ENCODE measurements around the gene GALNTL6.

GALNTL6 gene

GRCh38 chr4:172007889-172008288, 194.7 kb downstream of the GALNTL6 start:
- Histone ChIP-seq H3K27me3 (replicated peaks; ENCODE audit: control insufficient read depth, insufficient read depth, low read length) (no peaks in the 10 kb centered on the region), H3K9me3 (ENCODE audit: control insufficient read depth, low read length) (no peaks in the 10 kb centered on the region), H3K4me1 (ENCODE audit: control insufficient read depth, insufficient read depth, low read length) (no peaks in the 10 kb centered on the region), H3K4me3 (ENCODE audit: low read length) (no peak overlapping the region), H3K36me3 (ENCODE audit: control insufficient read depth, insufficient read depth, low read length, severe bottlenecking) (no peaks in the 10 kb centered on the region), H3K9ac (ENCODE audit: low read length) (no peak overlapping the region)
- DNase-seq (ENCODE audit: low read depth): no peak

- H3K36me3 ChIP-seq (ENCODE audit: control insufficient read depth, insufficient read depth, low read length, severe bottlenecking): no peaks in the 10 kb centered on the region
- H3K4me1 ChIP-seq (ENCODE audit: control insufficient read depth, insufficient read depth, low read length): no peaks in the 10 kb centered on the region
- DNase-seq (ENCODE audit: low read depth): no peak
These were observed 196.4 kb downstream of the GALNTL6 start for GRCh38 chr4:172009446-172010230.

GRCh38 chr4:172011196-172011595, 198.0 kb downstream of the GALNTL6 start:
- H3K36me3 ChIP-seq (ENCODE audit: control insufficient read depth, insufficient read depth, low read length, severe bottlenecking): no peaks in the 10 kb centered on the region
- H3K9ac ChIP-seq (ENCODE audit: low read length): no peak overlapping the region
- H3K4me1 ChIP-seq (ENCODE audit: control insufficient read depth, insufficient read depth, low read length): no peaks in the 10 kb centered on the region
- no peak overlapping the region for H3K4me3 ChIP-seq (ENCODE audit: low read length)
- no peaks in the 10 kb centered on the region for H3K9me3 ChIP-seq (ENCODE audit: control insufficient read depth, low read length)
- no peaks in the 10 kb centered on the region for H3K27me3 ChIP-seq (replicated peaks; ENCODE audit: control insufficient read depth, insufficient read depth, low read length)
- no peak for DNase-seq (ENCODE audit: low read depth)

More at GRCh38 chr4:172009446-172010230, 196.4 kb downstream of the GALNTL6 start:
- Histone ChIP-seq H3K27me3 (replicated peaks; ENCODE audit: control insufficient read depth, insufficient read depth, low read length) (no peaks in the 10 kb centered on the region), H3K4me3 (ENCODE audit: low read length) (no peak overlapping the region), H3K9ac (ENCODE audit: low read length) (no peak overlapping the region), H3K9me3 (ENCODE audit: control insufficient read depth, low read length) (no peaks in the 10 kb centered on the region)

- Histone ChIP-seq H3K9ac (ENCODE audit: low read length) (no peak overlapping the region), H3K27me3 (replicated peaks; ENCODE audit: control insufficient read depth, insufficient read depth, low read length) (no peaks in the 10 kb centered on the region)
- no peak for DNase-seq (ENCODE audit: low read depth)
These were observed 205.2 kb downstream of the GALNTL6 start for GRCh38 chr4:172018358-172018757.

GRCh38 chr4:172035562-172035961, 222.4 kb downstream of the GALNTL6 start:
- H3K4me1 ChIP-seq (ENCODE audit: control insufficient read depth, insufficient read depth, low read length): no peaks in the 10 kb centered on the region
- no peak overlapping the region for H3K9ac ChIP-seq (ENCODE audit: low read length)
- H3K4me3 ChIP-seq (ENCODE audit: low read length): no peak overlapping the region
- DNase-seq (ENCODE audit: low read depth): no peak
- H3K27me3 ChIP-seq (replicated peaks; ENCODE audit: control insufficient read depth, insufficient read depth, low read length): no peaks in the 10 kb centered on the region
- no peaks in the 10 kb centered on the region for H3K36me3 ChIP-seq (ENCODE audit: control insufficient read depth, insufficient read depth, low read length, severe bottlenecking)
- no peaks in the 10 kb centered on the region for H3K9me3 ChIP-seq (ENCODE audit: control insufficient read depth, low read length)

More at GRCh38 chr4:172018358-172018757, 205.2 kb downstream of the GALNTL6 start:
- Histone ChIP-seq H3K9me3 (ENCODE audit: control insufficient read depth, low read length) (no peaks in the 10 kb centered on the region), H3K4me3 (ENCODE audit: low read length) (no peak overlapping the region), H3K4me1 (ENCODE audit: control insufficient read depth, insufficient read depth, low read length) (no peaks in the 10 kb centered on the region), H3K36me3 (ENCODE audit: control insufficient read depth, insufficient read depth, low read length, severe bottlenecking) (no peaks in the 10 kb centered on the region)

- Histone ChIP-seq H3K9ac (ENCODE audit: low read length) (no peak overlapping the region), H3K9me3 (ENCODE audit: control insufficient read depth, low read length) (no peaks in the 10 kb centered on the region), H3K4me3 (ENCODE audit: low read length) (no peak overlapping the region), H3K4me1 (ENCODE audit: control insufficient read depth, insufficient read depth, low read length) (peaks cover 3% of the 10 kb centered on the region), H3K36me3 (ENCODE audit: control insufficient read depth, insufficient read depth, low read length, severe bottlenecking) (no peaks in the 10 kb centered on the region), H3K27me3 (replicated peaks; ENCODE audit: control insufficient read depth, insufficient read depth, low read length) (no peaks in the 10 kb centered on the region)
- DNase-seq (ENCODE audit: low read depth): no peak
These were observed 227.6 kb downstream of the GALNTL6 start for GRCh38 chr4:172040766-172041165.

- H3K27me3 ChIP-seq (replicated peaks; ENCODE audit: control insufficient read depth, insufficient read depth, low read length): no peaks in the 10 kb centered on the region
- no peaks in the 10 kb centered on the region for H3K36me3 ChIP-seq (ENCODE audit: control insufficient read depth, insufficient read depth, low read length, severe bottlenecking)
- DNase-seq (ENCODE audit: low read depth): peak; percentile 11
- no peak overlapping the region for H3K4me3 ChIP-seq (ENCODE audit: low read length)
- H3K9ac ChIP-seq (ENCODE audit: low read length): no peak overlapping the region
- no peaks in the 10 kb centered on the region for H3K9me3 ChIP-seq (ENCODE audit: control insufficient read depth, low read length)
- H3K4me1 ChIP-seq (ENCODE audit: control insufficient read depth, insufficient read depth, low read length): peaks cover 3% of the 10 kb centered on the region
These were observed 229.5 kb downstream of the GALNTL6 start for GRCh38 chr4:172042714-172043114.

GRCh38 chr4:172045981-172046380, 232.8 kb downstream of the GALNTL6 start:
- H3K9me3 ChIP-seq (ENCODE audit: control insufficient read depth, low read length): no peaks in the 10 kb centered on the region
- H3K27me3 ChIP-seq (replicated peaks; ENCODE audit: control insufficient read depth, insufficient read depth, low read length): no peaks in the 10 kb centered on the region
- H3K9ac ChIP-seq (ENCODE audit: low read length): no peak overlapping the region
- H3K4me1 ChIP-seq (ENCODE audit: control insufficient read depth, insufficient read depth, low read length): peaks cover 3% of the 10 kb centered on the region
- no peaks in the 10 kb centered on the region for H3K36me3 ChIP-seq (ENCODE audit: control insufficient read depth, insufficient read depth, low read length, severe bottlenecking)
- DNase-seq (ENCODE audit: low read depth): no peak
- H3K4me3 ChIP-seq (ENCODE audit: low read length): no peak overlapping the region

- Histone ChIP-seq H3K9me3 (ENCODE audit: control insufficient read depth, low read length) (no peaks in the 10 kb centered on the region), H3K36me3 (ENCODE audit: control insufficient read depth, insufficient read depth, low read length, severe bottlenecking) (no peaks in the 10 kb centered on the region), H3K4me1 (ENCODE audit: control insufficient read depth, insufficient read depth, low read length) (no peaks in the 10 kb centered on the region), H3K4me3 (ENCODE audit: low read length) (no peak overlapping the region), H3K27me3 (replicated peaks; ENCODE audit: control insufficient read depth, insufficient read depth, low read length) (no peaks in the 10 kb centered on the region), H3K9ac (ENCODE audit: low read length) (no peak overlapping the region)
- no peak for DNase-seq (ENCODE audit: low read depth)
These were observed 235.5 kb downstream of the GALNTL6 start for GRCh38 chr4:172048666-172049065.

- no peaks in the 10 kb centered on the region for H3K9me3 ChIP-seq (ENCODE audit: control insufficient read depth, low read length)
- no peak overlapping the region for H3K4me3 ChIP-seq (ENCODE audit: low read length)
- no peaks in the 10 kb centered on the region for H3K36me3 ChIP-seq (ENCODE audit: control insufficient read depth, insufficient read depth, low read length, severe bottlenecking)
- H3K27me3 ChIP-seq (replicated peaks; ENCODE audit: control insufficient read depth, insufficient read depth, low read length): no peaks in the 10 kb centered on the region
- DNase-seq (ENCODE audit: low read depth): no peak
- no peak overlapping the region for H3K9ac ChIP-seq (ENCODE audit: low read length)
- H3K4me1 ChIP-seq (ENCODE audit: control insufficient read depth, insufficient read depth, low read length): no peaks in the 10 kb centered on the region
These were observed 237.7 kb downstream of the GALNTL6 start for GRCh38 chr4:172050911-172051310.

- H3K4me3 ChIP-seq (ENCODE audit: low read length): no peak overlapping the region
- no peaks in the 10 kb centered on the region for H3K36me3 ChIP-seq (ENCODE audit: control insufficient read depth, insufficient read depth, low read length, severe bottlenecking)
- no peaks in the 10 kb centered on the region for H3K27me3 ChIP-seq (replicated peaks; ENCODE audit: control insufficient read depth, insufficient read depth, low read length)
- H3K4me1 ChIP-seq (ENCODE audit: control insufficient read depth, insufficient read depth, low read length): no peaks in the 10 kb centered on the region
- no peaks in the 10 kb centered on the region for H3K9me3 ChIP-seq (ENCODE audit: control insufficient read depth, low read length)
- no peak overlapping the region for H3K9ac ChIP-seq (ENCODE audit: low read length)
- DNase-seq (ENCODE audit: low read depth): no peak
These were observed 241.8 kb downstream of the GALNTL6 start for GRCh38 chr4:172055046-172055445.

GRCh38 chr4:172055498-172055897, 242.3 kb downstream of the GALNTL6 start:
- Histone ChIP-seq H3K9ac (ENCODE audit: low read length) (no peak overlapping the region), H3K9me3 (ENCODE audit: control insufficient read depth, low read length) (no peaks in the 10 kb centered on the region)
- DNase-seq (ENCODE audit: low read depth): no peak

More at GRCh38 chr4:172055498-172055897, 242.3 kb downstream of the GALNTL6 start:
- Histone ChIP-seq H3K27me3 (replicated peaks; ENCODE audit: control insufficient read depth, insufficient read depth, low read length) (no peaks in the 10 kb centered on the region), H3K4me1 (ENCODE audit: control insufficient read depth, insufficient read depth, low read length) (no peaks in the 10 kb centered on the region), H3K36me3 (ENCODE audit: control insufficient read depth, insufficient read depth, low read length, severe bottlenecking) (no peaks in the 10 kb centered on the region), H3K4me3 (ENCODE audit: low read length) (no peak overlapping the region)

Data from adipocyte (in vitro differentiated cells).